Esophagus muscularis mucosa (tissue), 4 donors: ENCODE results near the gene KCNJ5. TPM values are rescaled to one million over a fixed set of nuclear protein-coding genes. Genes with fewer than 3 reads are reported as not detected.
A peak's percentile ranks its signal among the peaks of the same experiment; 100 is the strongest.

Source experiments
- DNase-seq: peaks from one replicate; pipeline ENCODE4 v3.0.0-alpha.2; 2017; ENCODE audit errors: extremely low spot score
- H3K27ac ChIP-seq, 4 donors: fragments of 200-600 bp; sonication (generic); replicated peaks in 1 of 4; 1 replicate in 3 of 4; 2 replicates in 1 of 4; pipeline ENCODE4 v1.5.1; 2016 to 2019; ENCODE audit warnings: mild to moderate bottlenecking in 1 of 4
- H3K27me3 ChIP-seq, 4 donors: fragments of 200-600 bp; sonication (generic); one replicate each; pipeline versions ENCODE4 v1.5.1 to v1.6.0; 2016 to 2019
- H3K36me3 ChIP-seq, 4 donors: fragments of 200-600 bp; sonication (generic); one replicate each; pipeline ENCODE4 v1.5.1; 2016 to 2019
- H3K4me1 ChIP-seq, 4 donors: fragments of 200-600 bp; sonication (generic); one replicate each; pipeline ENCODE4 v1.5.1; 2016 to 2019
- H3K4me3 ChIP-seq, 4 donors: fragments of 200-600 bp; sonication (generic); 1 replicate in 2 of 4; 2 replicates in 2 of 4; pipeline ENCODE4 v1.5.1; 2016 to 2019; ENCODE audit warnings: mild to moderate bottlenecking in 4 of 4, moderate library complexity in 1 of 4
- H3K9me3 ChIP-seq, 4 donors: fragments of 200-600 bp; sonication (generic); 1 replicate in 3 of 4; 2 replicates in 1 of 4; pipeline ENCODE4 v1.5.1; 2016 to 2019
- CTCF ChIP-seq, 3 experiments: fragments of 200-600 bp in 2 of 3; fragments of 450-650 bp in 1 of 3; sonication (generic) in 2 of 3; IDR thresholded peaks; one replicate each; pipeline ENCODE4 v1.5.1; 2017 to 2019; ENCODE audit warnings: antibody characterized with exemption in 3 of 3, mild to moderate bottlenecking in 2 of 3, moderate library complexity in 1 of 3
- EP300 ChIP-seq: sonication (generic); formaldehyde crosslinking; IDR thresholded peaks from one replicate; pipeline ENCODE4 v1.6.1; 2017; ENCODE audit warnings: antibody characterized with exemption
- POLR2A ChIP-seq: fragments of 450-650 bp; IDR thresholded peaks from one replicate; pipeline ENCODE4 v1.6.1; 2017; ENCODE audit warnings: antibody characterized with exemption, moderate library complexity, mild to moderate bottlenecking, low read depth
- POLR2AphosphoS5 ChIP-seq, 2 donors: sonication (generic); formaldehyde crosslinking; IDR thresholded peaks; one replicate each; pipeline ENCODE4 v1.6.1; 2017; ENCODE audit warnings: antibody characterized with exemption in 2 of 2
- whole genome bisulfite sequencing: methylation state at CpG from one replicate; pipeline ENCODE4 v1.1.5; 2018; 5-methylcytosine and 5-hydroxymethylcytosine counted together
- intact Hi-C: fragments of 100-400 bp; cut with DNase I; formaldehyde crosslinking; loops from one replicate; pipeline ENCODE4 v1.15.1; 2023
- total RNA-seq, 4 donors: library from RNA; depleted of rRNA; stranded (reverse); fragments of >200 nt; gene quantifications; one replicate each; pipeline versions ENCODE4 v1.1.0 to v1.2.1, GENCODE V29; 2016

Gene KCNJ5
- total RNA-seq, 4 donors from 2014 or later, result 0.80 to 3.8 (median 1.00) TPM

- no peak for DNase-seq
- WGBS, result 76% methylated on average over 15 of the region's 17 CpGs
- Histone ChIP-seq H3K9me3 (no peaks in the 10 kb centered on the region), H3K27ac (no peak overlapping the region), H3K4me1 (peaks cover 18 to 49% (median 25%) of the 10 kb centered on the region in 4 donors), H3K36me3 (no peaks in the 10 kb centered on the region), H3K4me3 (no peak overlapping the region), H3K27me3 (peaks cover 0 to 4% (median 0%) of the 10 kb centered on the region in 4 donors)
- intact Hi-C loops, result no loop called here
- TF ChIP-seq POLR2A (no peak), EP300 (no peak), CTCF (IDR thresholded peaks at IDR 0.05) (no peak), POLR2AphosphoS5 (IDR thresholded peaks at IDR 0.05) (peak in 1 of 2 donors; percentile 19)
Measured at GRCh38 chr11:128903248-128904061, 12.3 kb downstream of the KCNJ5 start.

- no peak overlapping the region for H3K27ac ChIP-seq
- WGBS, result 82% methylated on average over 14 of the region's 14 CpGs
- H3K4me1 ChIP-seq, result peaks cover 23 to 57% (median 30%) of the 10 kb centered on the region in 4 donors
- no peaks in the 10 kb centered on the region for H3K9me3 ChIP-seq
- intact Hi-C loops, result no loop called here
- DNase-seq, result no peak
- peaks cover 0 to 8% (median 0%) of the 10 kb centered on the region in 4 donors for H3K27me3 ChIP-seq
- no peak for TF ChIP-seq POLR2AphosphoS5 (IDR thresholded peaks at IDR 0.05)
- TF ChIP-seq CTCF (IDR thresholded peaks at IDR 0.05), result no peak
- no peak for TF ChIP-seq POLR2A
- no peak for TF ChIP-seq EP300
- no peaks in the 10 kb centered on the region for H3K36me3 ChIP-seq
- no peak overlapping the region for H3K4me3 ChIP-seq
Measured at GRCh38 chr11:128904303-128904655, 13.1 kb downstream of the KCNJ5 start.

DNA sequence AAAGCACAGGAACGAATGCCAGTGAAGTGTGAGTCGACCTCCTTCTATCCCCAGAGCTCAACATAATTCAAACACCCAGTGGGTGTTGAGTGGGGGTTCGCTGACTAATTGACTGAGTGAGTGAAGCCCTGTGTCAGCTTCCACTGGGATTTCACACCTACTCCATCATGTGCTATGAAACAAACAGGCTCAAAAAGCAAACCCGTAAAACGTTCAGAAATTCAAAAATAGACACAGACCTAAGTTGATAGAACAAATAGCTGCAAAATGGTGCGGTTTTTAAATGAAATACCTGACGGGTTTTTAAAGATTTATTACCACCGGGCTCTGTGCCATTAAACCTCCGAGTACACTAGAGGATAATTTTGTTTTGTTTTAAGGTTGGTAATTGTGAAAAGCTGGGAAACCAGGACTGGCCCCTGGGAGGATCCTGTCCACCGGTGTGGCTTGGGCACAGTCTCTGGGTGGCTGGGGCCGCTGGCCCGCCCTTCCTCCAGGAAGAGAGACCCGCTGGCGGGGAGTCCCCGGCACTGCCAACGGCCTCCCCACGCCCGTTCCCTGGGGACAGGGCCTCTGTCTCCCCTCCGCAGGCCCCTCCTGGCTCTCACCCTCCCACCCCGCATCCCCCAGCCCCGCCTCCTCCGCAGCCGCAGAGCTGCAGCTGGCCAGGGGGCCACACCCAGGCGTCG is 13.6 kb downstream of the KCNJ5 start:
- Histone ChIP-seq H3K36me3 (no peaks in the 10 kb centered on the region), H3K9me3 (no peaks in the 10 kb centered on the region), H3K4me1 (peaks cover 23 to 59% (median 32%) of the 10 kb centered on the region in 4 donors), H3K4me3 (peak overlapping the region; percentile 58 to 67 (median 60)), H3K27ac (peak overlapping the region; percentile 53 to 68 (median 59)), H3K27me3 (peaks cover 0 to 13% (median 0%) of the 10 kb centered on the region in 4 donors)
- WGBS, result 20% methylated on average over 13 of the region's 25 CpGs
- no peak for DNase-seq
- intact Hi-C loops, result no loop called here
- TF ChIP-seq CTCF (IDR thresholded peaks at IDR 0.05) (no peak), EP300 (no peak), POLR2A (no peak), POLR2AphosphoS5 (IDR thresholded peaks at IDR 0.05) (no peak)

DNA sequence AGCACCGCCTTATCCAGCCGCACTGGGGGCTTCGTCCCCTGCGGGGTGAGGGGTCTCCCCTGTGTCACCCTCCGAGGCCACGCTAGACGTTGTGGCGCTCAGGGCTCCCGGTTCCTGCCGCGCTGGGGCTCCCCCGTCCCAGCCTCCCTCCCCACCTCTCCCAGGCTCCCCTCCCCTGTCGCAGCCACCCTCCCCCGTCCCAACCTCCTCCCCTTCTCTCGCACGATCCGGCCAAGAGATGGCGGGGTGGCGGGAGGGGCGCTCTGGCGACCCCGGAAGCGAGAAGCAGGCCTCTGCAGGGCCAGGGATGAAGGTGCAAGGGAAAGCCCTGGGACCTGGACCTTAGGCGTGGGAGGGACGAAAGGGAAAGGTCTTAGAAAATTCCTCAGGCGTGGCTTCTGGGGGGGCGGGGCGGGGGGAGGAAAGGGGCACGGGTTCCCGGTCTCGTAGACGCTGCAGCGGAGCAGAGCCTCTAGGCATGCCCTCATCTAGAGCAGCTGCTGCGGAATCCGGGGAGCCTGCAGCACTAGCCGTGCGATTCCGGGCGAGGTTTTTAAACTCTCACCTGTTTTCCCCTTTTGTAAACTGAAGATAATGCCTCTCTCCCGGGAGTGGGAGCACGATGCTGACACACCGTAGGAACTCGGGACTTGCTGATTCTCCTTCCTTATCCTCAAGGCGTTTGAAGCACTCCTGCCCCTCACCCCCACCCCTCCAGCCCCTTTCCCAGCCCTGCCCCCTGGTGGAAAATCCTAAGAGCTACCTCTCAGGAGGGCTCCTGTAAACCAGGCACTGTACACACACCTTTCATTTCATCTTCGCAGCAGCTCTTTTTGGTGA is 14.4 kb downstream of the KCNJ5 start:
- no peaks in the 10 kb centered on the region for H3K36me3 ChIP-seq
- WGBS, result 2% methylated on average over 30 of the region's 45 CpGs
- peaks cover 23 to 55% (median 30%) of the 10 kb centered on the region in 4 donors for H3K4me1 ChIP-seq

More for the DNA sequence above, 14.4 kb downstream of the KCNJ5 start:
- intact Hi-C loops, result no loop called here
- no peak for TF ChIP-seq POLR2AphosphoS5 (IDR thresholded peaks at IDR 0.05)
- peak; percentile 25 to 57 (median 41) for TF ChIP-seq CTCF (IDR thresholded peaks at IDR 0.05)
- no peak for TF ChIP-seq EP300
- H3K4me3 ChIP-seq, result peak overlapping the region; percentile 58 to 67 (median 60)
- no peaks in the 10 kb centered on the region for H3K9me3 ChIP-seq
- H3K27ac ChIP-seq, result peak overlapping the region; percentile 53 to 68 (median 59)
- DNase-seq, result no peak
- peaks cover 0 to 18% (median 0%) of the 10 kb centered on the region in 4 donors for H3K27me3 ChIP-seq
